HG03460 (cell line): ENCODE measurements around the gene ANKRD30A.
"Not testable (repeated sequence)": the region's sequence is repeated elsewhere in the genome, so short reads cannot be mapped to it uniquely, and the experiment has no call there.

ENCODE experiments used
- ATAC-seq: cut with Tn5 transposase; IDR thresholded peaks from one replicate; pipeline ENCODE4 v1.9.1; 2021; ENCODE audit not compliant: unreplicated experiment

ANKRD30A gene

GRCh38 chr10:37246637-37247036 is 121.2 kb downstream of the ANKRD30A start:
- no peak for ATAC-seq

DNA sequence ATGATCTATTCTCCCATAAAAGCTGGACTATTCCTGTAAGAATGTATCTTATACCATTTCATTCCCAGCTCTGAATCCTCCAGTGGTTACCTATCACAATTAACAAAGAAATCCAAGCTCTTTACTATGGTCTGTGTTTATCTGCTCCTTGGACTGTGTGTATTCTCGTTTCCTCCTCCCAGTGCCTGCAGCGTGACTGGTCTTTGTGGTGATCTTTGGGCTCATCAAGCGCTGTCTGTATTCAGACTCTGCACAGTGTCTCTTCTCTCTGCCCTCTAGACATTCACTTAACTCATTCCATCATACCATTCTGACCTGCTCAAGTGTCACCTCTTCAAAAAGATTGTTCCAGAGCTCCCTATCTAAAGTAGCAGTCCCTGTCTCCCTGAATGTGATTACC is 130.4 kb downstream of the ANKRD30A start:
- ATAC-seq = not testable (repeated sequence)

GRCh38 chr10:37263304-37263703 is 137.9 kb downstream of the ANKRD30A start:
- no peak for ATAC-seq

- no peak for ATAC-seq
These were observed 142.9 kb downstream of the ANKRD30A start for GRCh38 chr10:37268266-37268665.

DNA sequence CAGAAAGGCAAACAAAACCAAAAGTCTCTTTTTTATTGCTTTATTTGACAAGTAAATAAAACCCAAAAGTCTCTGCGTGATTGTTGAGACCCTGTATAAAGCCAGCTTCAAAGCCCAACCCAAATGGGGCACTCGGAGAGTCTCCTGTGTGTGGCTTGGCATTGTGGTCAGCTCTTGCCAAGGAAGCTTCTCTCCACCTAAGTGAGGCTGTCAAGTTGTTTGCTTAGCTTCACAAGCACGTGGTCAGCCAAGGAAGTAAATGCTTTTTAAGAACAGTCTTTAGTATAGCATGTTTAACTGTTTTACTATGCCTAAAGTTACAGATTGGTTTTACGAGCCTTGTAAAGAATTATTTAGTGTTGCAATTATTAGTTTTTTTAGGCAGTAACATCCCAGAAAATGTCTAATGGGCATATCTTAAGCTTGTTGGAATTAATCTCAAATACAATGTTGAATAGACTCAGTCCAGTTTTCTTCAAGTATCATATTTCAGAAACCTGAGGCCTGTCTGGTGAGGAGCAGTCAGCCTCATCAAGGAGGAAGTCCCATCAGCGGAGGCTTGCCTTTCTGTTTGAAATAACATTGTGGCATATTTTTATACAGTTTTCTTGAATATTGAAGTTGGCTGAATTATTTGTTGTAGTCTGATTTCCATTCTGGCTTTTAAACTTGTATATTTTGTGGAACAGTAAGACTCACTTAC is 144.3 kb downstream of the ANKRD30A start:
- no peak for ATAC-seq

DNA sequence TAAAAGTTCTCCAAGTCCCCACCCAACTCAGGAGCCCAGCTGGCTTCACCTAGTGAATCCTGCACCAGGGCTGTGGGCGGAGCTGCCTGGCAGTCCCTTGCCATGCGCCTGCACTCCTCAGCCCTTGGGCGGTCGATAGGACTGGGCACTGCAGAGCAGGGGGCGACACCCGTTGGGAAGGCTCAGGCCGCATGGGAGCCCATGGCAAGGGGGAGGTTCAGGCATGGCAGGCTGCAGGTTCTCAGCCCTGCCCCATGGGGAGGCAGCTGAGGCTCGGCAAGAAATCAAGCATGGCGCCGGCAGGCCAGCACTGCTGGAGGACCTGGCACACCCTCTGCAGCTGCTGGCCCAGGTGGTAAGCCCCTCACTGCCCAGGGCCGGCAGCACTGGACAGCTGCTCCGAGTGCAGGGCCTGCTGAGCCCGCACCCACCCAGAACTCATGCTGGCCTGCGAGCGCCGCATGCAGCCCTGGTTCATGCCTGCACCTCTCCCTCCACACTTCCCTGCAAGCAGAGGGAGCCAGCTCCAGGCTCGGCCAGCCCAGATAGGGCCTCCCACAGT is 149.9 kb downstream of the ANKRD30A start:
- no peak for ATAC-seq

DNA sequence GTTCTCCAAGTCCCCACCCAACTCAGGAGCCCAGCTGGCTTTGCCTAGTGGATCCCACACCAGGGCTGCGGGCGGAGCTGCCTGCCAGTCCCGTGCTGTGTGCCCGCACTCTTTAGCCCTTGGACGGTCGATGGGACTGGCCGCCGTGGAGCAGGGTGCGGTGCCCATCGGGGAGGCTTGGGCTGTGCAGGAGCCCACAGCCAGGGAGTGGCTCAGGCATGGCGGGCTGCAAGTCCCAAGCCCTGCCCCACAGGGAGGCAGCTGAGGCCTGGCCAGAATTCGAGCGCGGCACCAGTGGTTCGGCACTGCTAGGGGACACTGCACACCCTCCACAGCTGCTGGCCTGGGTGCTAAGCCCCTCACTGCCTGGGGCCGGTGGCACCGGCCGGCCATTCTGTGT is 159.7 kb downstream of the ANKRD30A start:
- no peak for ATAC-seq

DNA sequence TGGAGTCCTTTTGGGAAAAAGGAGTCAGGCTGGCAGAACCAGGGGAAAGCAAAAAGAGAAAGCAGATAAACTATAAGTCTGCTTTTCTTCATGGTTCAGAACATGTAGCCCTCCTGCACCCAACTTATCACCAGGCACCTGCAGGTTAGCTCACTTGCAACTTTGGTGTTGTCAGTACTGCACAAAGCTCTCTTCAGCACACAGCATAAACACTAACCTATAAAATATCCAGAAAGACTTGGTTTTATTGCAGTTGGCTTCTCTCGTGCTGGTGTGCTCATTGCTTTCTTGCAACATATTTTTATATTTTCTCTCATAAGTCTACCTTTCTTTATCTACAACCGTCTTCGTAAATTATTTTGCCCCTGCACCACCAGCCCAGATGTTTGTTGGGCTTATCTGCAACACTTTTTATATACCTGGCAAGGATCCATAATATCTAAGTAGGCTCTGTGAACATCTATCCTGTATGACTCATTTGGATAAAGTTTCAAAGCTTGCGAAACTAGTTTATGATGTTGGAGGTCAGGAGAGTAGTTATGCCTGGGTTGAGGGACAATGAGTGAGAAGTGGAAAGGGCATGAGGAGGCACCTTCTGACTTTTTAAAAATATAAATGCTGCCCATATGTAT is 164.6 kb downstream of the ANKRD30A start:
- no peak for ATAC-seq

DNA sequence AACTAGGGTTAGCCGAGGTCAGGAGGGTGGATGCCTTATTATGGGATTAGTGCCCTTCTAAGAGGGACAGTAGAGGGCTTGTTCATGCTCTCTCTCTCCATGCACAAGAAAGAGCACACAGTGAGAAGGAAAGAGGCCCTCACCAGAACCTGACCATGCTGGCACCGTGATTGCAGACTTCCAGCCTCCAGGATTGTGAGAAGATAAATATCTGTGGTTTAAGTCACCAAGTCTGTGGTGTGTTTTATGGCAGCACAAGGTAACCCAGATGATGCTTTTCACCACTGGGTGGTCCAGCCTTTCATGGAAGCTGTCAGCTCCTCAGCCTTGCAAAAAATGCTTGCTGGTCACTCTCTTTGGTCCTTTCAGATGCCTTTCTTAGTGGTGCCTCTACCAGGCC is 175.9 kb downstream of the ANKRD30A start:
- no peak for ATAC-seq

DNA sequence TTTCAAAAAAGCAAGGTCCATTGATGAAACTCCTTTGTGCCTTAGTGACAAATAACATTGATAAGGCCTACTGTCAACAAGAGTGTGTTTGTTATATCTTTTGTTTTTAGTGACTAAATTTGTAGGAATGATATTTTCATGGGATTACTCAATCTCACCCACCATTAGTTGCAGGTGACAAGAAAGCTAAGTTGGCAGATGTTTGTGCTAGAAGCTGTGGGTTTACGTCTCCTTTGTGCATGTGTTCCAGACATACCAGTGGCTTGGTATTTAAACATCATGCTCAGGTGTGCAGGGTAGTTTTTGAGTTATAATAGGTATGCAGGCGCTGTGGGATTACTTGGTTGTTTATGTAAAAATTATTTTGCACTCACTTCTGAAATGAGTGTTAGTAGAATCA is 178.6 kb downstream of the ANKRD30A start:
- ATAC-seq = no peak

- no peak for ATAC-seq
These were observed 189.0 kb downstream of the ANKRD30A start for GRCh38 chr10:37314350-37314749.

DNA sequence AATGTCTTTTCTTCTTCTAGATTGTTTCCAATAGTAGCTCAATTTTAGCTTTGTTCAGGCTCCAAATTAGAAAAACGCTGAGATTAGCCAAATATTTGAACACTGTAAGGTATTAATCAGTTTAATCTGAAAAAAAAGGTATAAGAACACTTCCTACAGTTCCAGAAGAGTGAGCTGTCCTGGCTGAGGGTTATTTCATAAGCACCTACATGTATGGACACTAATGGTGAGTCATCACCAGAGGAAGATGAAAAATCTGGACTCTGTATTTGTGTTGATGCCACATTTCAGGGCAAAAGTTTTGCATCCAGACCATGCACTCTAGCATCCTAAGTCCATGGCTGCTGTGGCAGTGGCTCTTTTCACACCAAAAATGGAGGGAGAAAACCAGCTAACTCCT is 189.5 kb downstream of the ANKRD30A start:
- no peak for ATAC-seq

GRCh38 chr10:37344413-37344812 is 219.0 kb downstream of the ANKRD30A start:
- no peak for ATAC-seq

DNA sequence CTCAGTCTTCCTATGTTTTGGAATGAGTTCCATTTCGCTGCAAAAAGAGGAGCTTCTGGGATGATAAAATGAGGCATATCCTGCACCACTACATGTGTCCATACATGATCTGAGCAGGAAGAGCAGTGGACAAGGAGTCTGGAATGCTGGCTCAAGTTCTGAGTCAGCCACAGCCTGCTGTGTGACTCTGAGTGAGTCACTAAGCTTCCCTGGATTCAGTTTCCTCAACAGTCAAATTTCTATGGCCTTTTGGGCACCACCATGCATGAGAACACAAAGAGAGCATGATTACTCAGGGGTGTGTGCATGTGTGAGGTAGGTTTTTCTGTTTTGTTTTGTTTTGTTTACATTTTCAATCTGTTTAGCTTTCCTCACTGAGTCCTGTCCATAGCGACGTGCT is 254.6 kb downstream of the ANKRD30A start:
- no peak for ATAC-seq

DNA sequence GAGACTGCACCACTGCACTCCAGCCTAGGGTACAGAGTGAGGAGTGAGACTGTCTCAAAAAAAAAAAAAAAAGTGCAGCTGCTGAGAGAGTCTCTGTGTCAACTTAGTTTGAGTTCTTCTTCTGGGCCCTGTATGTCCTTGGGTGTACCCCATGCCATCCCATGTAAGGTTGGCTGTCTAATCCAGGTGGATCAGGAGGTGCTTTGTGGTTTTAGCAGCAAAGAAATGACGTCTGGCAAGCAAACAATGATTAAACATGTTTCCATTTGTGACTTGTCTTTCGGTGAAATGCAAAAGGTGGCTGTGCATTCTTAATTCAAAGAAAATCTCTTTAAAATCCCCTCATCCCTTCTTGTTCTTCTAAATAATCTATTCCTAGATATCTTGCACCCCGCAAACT is 255.9 kb downstream of the ANKRD30A start:
- no peak for ATAC-seq

GRCh38 chr10:37384923-37385322 is 259.5 kb downstream of the ANKRD30A start:
- no peak for ATAC-seq

DNA sequence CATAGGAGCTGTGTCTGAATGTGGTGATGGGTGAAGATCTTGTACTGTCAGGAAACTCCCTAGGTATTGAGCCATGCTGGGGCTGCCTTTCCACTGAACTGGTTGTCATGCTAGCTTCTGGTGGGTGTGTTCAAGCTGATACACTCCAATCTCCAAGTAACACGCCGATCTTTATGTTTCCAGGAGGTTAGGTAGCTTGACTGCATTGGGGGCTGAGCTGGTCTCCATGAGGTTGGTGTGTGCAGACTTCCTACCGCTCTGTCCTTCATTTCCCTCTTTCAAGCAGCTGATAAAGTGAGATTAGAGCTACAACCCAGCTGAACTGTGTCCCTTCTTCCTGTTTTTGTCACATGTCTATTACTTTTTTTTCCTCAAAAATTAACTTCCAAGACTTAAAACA is 265.5 kb downstream of the ANKRD30A start:
- ATAC-seq = no peak

DNA sequence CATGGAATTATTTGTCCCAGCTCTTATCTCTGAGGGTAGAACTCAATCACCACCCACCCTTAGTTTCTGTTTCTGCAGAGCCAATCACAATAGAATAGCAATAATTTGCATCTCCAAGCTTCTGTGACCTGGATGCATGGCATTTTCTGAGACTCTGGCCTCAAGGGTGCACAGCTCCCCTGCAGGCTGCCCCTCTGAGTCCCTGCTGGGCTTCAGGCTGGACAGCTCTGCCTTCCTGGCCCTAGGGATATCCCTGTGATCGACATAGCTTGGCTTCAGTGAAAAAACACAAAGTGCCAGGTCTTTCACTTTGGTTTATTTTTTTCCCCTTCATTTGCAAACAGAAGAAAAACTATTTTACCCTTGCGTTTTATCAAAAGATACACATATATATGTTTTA is 275.4 kb downstream of the ANKRD30A start:
- not testable (repeated sequence) for ATAC-seq

DNA sequence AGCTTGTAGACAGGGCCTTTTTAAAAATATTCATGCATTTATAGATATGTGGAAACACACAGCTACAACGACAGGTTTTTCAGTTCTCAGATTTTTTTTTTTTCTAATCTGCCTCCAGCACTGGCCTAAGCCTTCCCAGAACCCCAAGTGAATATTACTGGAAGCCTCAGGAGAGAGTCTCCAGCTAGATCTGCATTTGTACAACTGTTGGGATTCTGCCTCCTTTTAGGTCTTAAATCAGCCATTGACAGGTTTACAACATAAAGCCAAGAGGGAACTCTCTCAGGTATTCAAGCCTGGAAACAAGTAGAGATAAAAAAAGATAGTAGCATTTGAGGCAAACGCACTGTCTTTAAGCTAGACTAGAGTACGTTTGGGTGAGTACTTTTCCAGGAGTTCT is 275.8 kb downstream of the ANKRD30A start:
- no peak for ATAC-seq

DNA sequence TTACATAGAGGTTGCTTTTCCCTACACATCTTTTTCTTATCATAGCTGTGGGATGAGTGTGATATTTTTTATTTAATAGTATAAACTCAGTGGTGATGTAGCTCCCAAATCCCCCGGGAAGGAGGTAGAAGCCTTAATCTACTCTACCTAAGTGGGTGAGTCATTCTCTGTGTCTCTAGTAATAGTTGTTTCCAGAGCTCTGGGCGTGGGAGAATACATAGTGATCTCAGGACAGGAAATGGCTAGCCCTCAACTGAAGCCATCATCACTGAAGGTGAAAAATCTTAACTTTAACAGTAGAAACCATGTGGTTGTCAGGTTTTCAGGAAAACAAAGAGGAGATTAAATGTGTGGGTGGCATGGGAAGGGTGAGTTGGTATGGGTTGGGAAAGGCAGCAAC is 278.4 kb downstream of the ANKRD30A start:
- no peak for ATAC-seq
